PC-3 (cell line): Measurements from ENCODE around the gene CCDC197. TPM values are rescaled to one million over a fixed set of nuclear protein-coding genes. Genes with fewer than 3 reads are reported as not detected.
A peak's percentile ranks its signal among the peaks of the same experiment; 100 is the strongest.

ENCODE experiments used
- ATAC-seq: fragments of 200-7000 bp; cut with Tn5 transposase; 2 replicates; pipeline ENCODE4 v1.9.1; 2020; ENCODE audit warnings: mild to moderate bottlenecking, moderate library complexity
- BruUV-seq: library from RNA; stranded (reverse); fragments of 400-500 nt; replicated peaks from 2 replicates; lab custom pipeline; 2021; lab: Mats Ljungman, UMichigan
- CTCF ChIA-PET: fragments of 300-600 bp; sonication (Branson Sonifier 250); formaldehyde crosslinking; loops from one replicate; lab custom pipeline; 2022; ENCODE audit warnings: antibody characterized with exemption; lab: Charles Lee
- POLR2A ChIA-PET: fragments of 300-600 bp; sonication (Branson Sonifier 250); formaldehyde crosslinking; loops from one replicate; lab custom pipeline; 2022; ENCODE audit warnings: antibody characterized with exemption; ENCODE audit not compliant: unreplicated experiment; lab: Charles Lee
- DNase-seq: peaks from one replicate; pipeline ENCODE4 v3.0.0-alpha.2; 2015
- H2AFZ ChIP-seq: fragments of 300-600 bp; sonication (generic); 2 replicates; pipeline ENCODE4 v1.6.0; 2016; ENCODE audit warnings: antibody characterized with exemption, low read length
- H3F3A ChIP-seq: fragments of 300-600 bp; sonication (generic); one replicate; pipeline ENCODE4 v1.6.0; 2017; ENCODE audit warnings: antibody characterized with exemption, low read length, control low read depth, mild to moderate bottlenecking; ENCODE audit not compliant: unreplicated experiment
- H3K27ac ChIP-seq: fragments of 300-600 bp; sonication (generic); 2 replicates; pipeline ENCODE4 v1.5.1; 2016; ENCODE audit warnings: mild to moderate bottlenecking, low read length
- H3K27me3 ChIP-seq: fragments of 300-600 bp; sonication (generic); 2 replicates; pipeline ENCODE4 v1.6.1; 2016; ENCODE audit warnings: low read length, mixed read lengths
- H3K36me3 ChIP-seq: fragments of 300-600 bp; sonication (generic); 2 replicates; pipeline ENCODE4 v1.6.1; 2016; ENCODE audit warnings: low read depth, mixed run types, low read length, mixed read lengths
- H3K4me1 ChIP-seq: fragments of 300-600 bp; sonication (generic); 2 replicates; pipeline ENCODE4 v1.5.1; 2016; ENCODE audit warnings: low read length; ENCODE audit not compliant: insufficient read depth
- H3K4me2 ChIP-seq: fragments of 300-600 bp; sonication (generic); 2 replicates; pipeline ENCODE4 v1.6.0; 2016; ENCODE audit warnings: low read length
- H3K4me3 ChIP-seq: fragments of 300-600 bp; sonication (generic); 2 replicates; pipeline ENCODE4 v1.5.1; 2016; ENCODE audit warnings: mild to moderate bottlenecking, low read length, mixed read lengths
- H3K79me2 ChIP-seq: fragments of 300-600 bp; sonication (generic); 2 replicates; pipeline ENCODE4 v1.6.1; 2017; ENCODE audit warnings: low read length, mixed read lengths
- H3K9ac ChIP-seq: fragments of 300-600 bp; sonication (generic); 2 replicates; pipeline ENCODE4 v1.6.0; 2016; ENCODE audit warnings: mild to moderate bottlenecking, low read length
- H3K9me2 ChIP-seq: fragments of 300-600 bp; sonication (generic); replicated peaks from 2 replicates; pipeline ENCODE4 v1.6.1; 2016; ENCODE audit warnings: mixed run types, low read length, mixed read lengths
- H3K9me3 ChIP-seq: fragments of 300-600 bp; sonication (generic); 2 replicates; pipeline ENCODE4 v1.6.1; 2016; ENCODE audit warnings: low read length, mixed read lengths
- H4K20me1 ChIP-seq: fragments of 300-600 bp; sonication (generic); 2 replicates; pipeline ENCODE4 v1.6.1; 2016; ENCODE audit warnings: low read length, mixed read lengths
- CTCF ChIP-seq: fragments of 300-600 bp; sonication (generic); conservative IDR thresholded peaks from 2 replicates; pipeline ENCODE4 v1.5.1; 2017; ENCODE audit warnings: antibody characterized with exemption, low read depth, mild to moderate bottlenecking, low read length
- EZH2 ChIP-seq: fragments of 300-600 bp; sonication (generic); IDR thresholded peaks from one replicate; pipeline ENCODE4 v1.6.1; 2017; ENCODE audit warnings: antibody characterized with exemption, mild to moderate bottlenecking, low read length; ENCODE audit not compliant: unreplicated experiment
- EZH2phosphoT487 ChIP-seq: fragments of 300-600 bp; sonication (generic); IDR thresholded peaks from 2 replicates; pipeline ENCODE4 v1.6.1; 2018; ENCODE audit warnings: mild to moderate bottlenecking, antibody characterized with exemption, low read length, borderline replicate concordance
- intact Hi-C: fragments of 100-400 bp; cut with micrococcal nuclease; formaldehyde crosslinking; loops from 2 replicates; pipeline ENCODE4 v1.9.0; 2023
- total RNA-seq: library from RNA; depleted of rRNA; stranded (reverse); fragments of >200 nt; gene quantifications from 2 replicates; pipeline ENCODE4 v1.2.3, GENCODE V29; 2014

The CCDC197 gene
- total RNA-seq, 1 experiment from 2014 or later = not detected

GRCh38 chr14:93974833-93975232 is 22.3 kb upstream of the CCDC197 start:
- Histone ChIP-seq H3F3A (no peaks in the 10 kb centered on the region), H3K4me1 (no peaks in the 10 kb centered on the region), H3K4me3 (no peak overlapping the region), H3K9ac (no peak overlapping the region), H3K9me3 (no peaks in the 10 kb centered on the region), H4K20me1 (no peaks in the 10 kb centered on the region), H3K79me2 (no peaks in the 10 kb centered on the region), H3K27ac (no peak overlapping the region), H2AFZ (no peak overlapping the region), H3K27me3 (0 out of 2 replicates have a peak, but pooled peaks cover 6% of the 10 kb centered on the region), H3K36me3 (no peaks in the 10 kb centered on the region), H3K9me2 (no peaks in the 10 kb centered on the region), H3K4me2 (no peak overlapping the region)
- ChIA-PET POLR2A (no interaction called here), CTCF (interaction anchor here (0.6 kb wide), 1 partner anchor 768 kb away, joined by 5 read pairs; the partner anchor contains the start of gene GON7)
- ATAC-seq (no peak), DNase-seq (no peak)
- no peak for TF ChIP-seq CTCF
- no peak for TF ChIP-seq EZH2phosphoT487
- TF ChIP-seq EZH2 = no peak
- BruUV-seq = no TSS peak
- intact Hi-C loops = no loop called here

DNA sequence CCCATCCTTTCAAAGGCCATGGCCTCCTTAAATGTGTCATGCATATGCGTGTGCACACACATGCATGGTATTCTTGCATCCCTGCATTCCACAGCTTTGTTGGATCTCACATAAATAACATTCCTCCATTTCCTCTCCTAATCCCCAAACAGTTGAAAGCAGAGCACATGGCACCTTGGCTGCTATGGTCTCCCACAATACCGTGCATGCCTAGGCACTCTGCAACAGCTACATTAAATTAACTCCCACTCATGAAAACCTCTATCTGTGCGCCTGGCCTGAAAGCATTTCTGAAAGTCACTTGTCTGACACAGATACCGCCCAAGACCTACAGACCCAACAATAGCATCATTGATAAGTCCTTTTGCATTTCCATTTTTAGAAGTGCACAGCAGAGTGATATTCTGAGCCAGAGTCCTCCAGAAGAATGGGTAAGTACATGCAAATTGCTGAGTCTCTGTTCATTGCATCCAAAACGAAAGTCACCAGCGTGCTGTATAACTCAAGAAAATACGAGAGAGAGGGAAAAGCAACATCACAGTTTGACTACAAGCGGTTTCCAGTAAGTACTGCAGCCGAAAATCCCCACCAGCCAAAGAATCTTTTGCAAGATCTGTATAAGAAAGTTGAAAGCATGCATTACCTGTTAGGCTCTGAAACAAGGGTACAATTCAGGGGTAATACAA is 21.2 kb upstream of the CCDC197 start:
- ATAC-seq = no peak
- intact Hi-C loops = no loop called here

More for the DNA sequence above, 21.2 kb upstream of the CCDC197 start:
- Histone ChIP-seq H3K36me3 (no peaks in the 10 kb centered on the region), H3K27me3 (0 out of 2 replicates have a peak, but pooled peaks cover 6% of the 10 kb centered on the region), H3K9me3 (no peaks in the 10 kb centered on the region), H3K4me2 (peak overlapping the region; percentile 13; the same call in 1 of the 2 replicates), H3K4me3 (no peak overlapping the region), H3K9ac (no peak overlapping the region), H3K27ac (no peak overlapping the region), H4K20me1 (no peaks in the 10 kb centered on the region), H3F3A (no peaks in the 10 kb centered on the region), H3K4me1 (no peaks in the 10 kb centered on the region), H2AFZ (no peak overlapping the region), H3K9me2 (no peaks in the 10 kb centered on the region), H3K79me2 (no peaks in the 10 kb centered on the region)
- ChIA-PET POLR2A (no interaction called here), CTCF (no interaction called here)
- no peak for TF ChIP-seq EZH2phosphoT487
- TF ChIP-seq CTCF = no peak
- no peak for TF ChIP-seq EZH2
- no peak for DNase-seq
- BruUV-seq = no TSS peak
